Smooth muscle cell (in vitro differentiated cells): ENCODE data around the gene GYG1. TPM values are rescaled to one million over a fixed set of nuclear protein-coding genes. Genes with fewer than 3 reads are reported as not detected.

Experiments
- DNase-seq: peaks from one replicate; lab custom pipeline; 2025; ENCODE audit not compliant: unreplicated experiment; lab: John Stamatoyannopoulos, UW
- H2AFZ ChIP-seq: fragments of 200-600 bp; sonication (generic); 2 replicates; pipeline ENCODE4 v1.6.0; 2016; ENCODE audit warnings: antibody characterized with exemption, low read depth, mild to moderate bottlenecking
- H3F3A ChIP-seq: fragments of 200-600 bp; sonication (generic); 2 replicates; pipeline ENCODE4 v1.6.0; 2017; ENCODE audit warnings: antibody characterized with exemption, low read depth
- H3K27ac ChIP-seq: fragments of 200-600 bp; sonication (generic); 2 replicates; pipeline ENCODE4 v1.5.1; 2016; ENCODE audit warnings: low read depth, mild to moderate bottlenecking
- H3K27me3 ChIP-seq: fragments of 200-600 bp; sonication (generic); 2 replicates; pipeline ENCODE4 v1.6.1; 2016; ENCODE audit warnings: low read depth, mild to moderate bottlenecking
- H3K36me3 ChIP-seq: fragments of 200-600 bp; sonication (generic); 2 replicates; pipeline ENCODE4 v1.5.1; 2016; ENCODE audit warnings: low read depth
- H3K4me1 ChIP-seq: fragments of 200-600 bp; sonication (generic); 2 replicates; pipeline ENCODE4 v1.5.1; 2016; ENCODE audit warnings: low read depth
- H3K4me2 ChIP-seq: fragments of 200-600 bp; sonication (generic); 2 replicates; pipeline ENCODE4 v1.6.0; 2016; ENCODE audit warnings: mild to moderate bottlenecking
- H3K4me3 ChIP-seq: fragments of 200-600 bp; sonication (generic); 2 replicates; pipeline ENCODE4 v1.5.1; 2016; ENCODE audit warnings: mild to moderate bottlenecking
- H3K79me2 ChIP-seq: fragments of 200-600 bp; sonication (generic); 2 replicates; pipeline ENCODE4 v1.6.0; 2016; ENCODE audit warnings: low read depth, mild to moderate bottlenecking
- H3K9ac ChIP-seq: fragments of 200-600 bp; sonication (generic); 2 replicates; pipeline ENCODE4 v1.6.0; 2016; ENCODE audit warnings: low read depth
- H3K9me3 ChIP-seq: fragments of 200-600 bp; sonication (generic); replicated peaks from 2 replicates; pipeline ENCODE4 v1.5.1; 2016; ENCODE audit warnings: low read depth
- H4K20me1 ChIP-seq: fragments of 200-600 bp; sonication (generic); 2 replicates; pipeline ENCODE4 v1.6.0; 2016; ENCODE audit warnings: low read depth
- WGBS: methylation state at CpG from one replicate; pipeline ENCODE4 v1.1.7; 2016; ENCODE audit warnings: low lambda C conversion rate; 5-methylcytosine and 5-hydroxymethylcytosine counted together
- polyA plus RNA-seq: library from polyadenylated mRNA; unstranded; fragments of >200 nt; fragmentation: Nextera tagmentation; extraction: Ambion mirVana; gene quantifications from 2 replicates; pipeline ENCODE4 v1.2.1, GENCODE V29; 2016
- total RNA-seq: library from RNA; depleted of rRNA; stranded (reverse); fragments of >200 nt; gene quantifications from 2 replicates; pipeline ENCODE4 v1.2.3, GENCODE V29; 2014
- TF ChIP-seq, protein P1 (sequence below): fragments of 200-600 bp; sonication (generic); IDR thresholded peaks from 2 replicates; pipeline ENCODE4 v1.5.1; 2017; ENCODE audit warnings: borderline replicate concordance, mild to moderate bottlenecking, antibody characterized with exemption; ENCODE audit not compliant: insufficient read depth, poor library complexity, severe bottlenecking

The GYG1 gene
- total and polyA plus RNA-seq, 2 experiments from 2014 or later = 13.6 to 29.8 TPM

DNA sequence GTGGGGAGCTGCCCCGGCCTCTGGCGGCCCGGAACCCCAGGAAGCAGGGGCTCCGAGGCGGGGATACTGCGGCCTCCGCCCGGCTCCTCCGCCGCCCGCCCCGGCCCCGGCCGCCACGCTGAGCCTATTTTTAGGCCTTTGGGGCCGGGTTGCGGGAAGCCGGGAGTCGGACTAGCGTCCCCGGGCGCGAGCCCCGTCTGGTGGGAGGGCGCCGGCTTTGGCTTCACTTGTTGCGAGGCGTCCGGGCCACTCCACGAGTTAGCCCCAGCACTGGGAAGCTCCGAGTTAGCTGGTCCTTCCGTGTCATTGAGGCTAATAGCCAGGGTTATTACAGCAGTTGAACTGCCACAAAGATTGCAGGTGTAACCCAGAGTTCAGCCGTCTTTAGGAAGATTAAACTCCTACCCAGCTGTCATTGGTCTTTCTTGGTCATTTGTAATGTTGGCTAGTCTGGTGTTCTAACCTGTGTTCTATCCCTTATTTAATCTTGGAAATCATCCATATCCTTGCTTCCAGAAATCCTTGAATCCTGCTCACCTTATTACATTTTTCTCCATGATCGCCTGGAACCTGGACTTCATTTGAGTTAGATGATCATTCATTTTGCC is 791 bp downstream of the GYG1 start:
- TF ChIP-seq, protein P1, sequence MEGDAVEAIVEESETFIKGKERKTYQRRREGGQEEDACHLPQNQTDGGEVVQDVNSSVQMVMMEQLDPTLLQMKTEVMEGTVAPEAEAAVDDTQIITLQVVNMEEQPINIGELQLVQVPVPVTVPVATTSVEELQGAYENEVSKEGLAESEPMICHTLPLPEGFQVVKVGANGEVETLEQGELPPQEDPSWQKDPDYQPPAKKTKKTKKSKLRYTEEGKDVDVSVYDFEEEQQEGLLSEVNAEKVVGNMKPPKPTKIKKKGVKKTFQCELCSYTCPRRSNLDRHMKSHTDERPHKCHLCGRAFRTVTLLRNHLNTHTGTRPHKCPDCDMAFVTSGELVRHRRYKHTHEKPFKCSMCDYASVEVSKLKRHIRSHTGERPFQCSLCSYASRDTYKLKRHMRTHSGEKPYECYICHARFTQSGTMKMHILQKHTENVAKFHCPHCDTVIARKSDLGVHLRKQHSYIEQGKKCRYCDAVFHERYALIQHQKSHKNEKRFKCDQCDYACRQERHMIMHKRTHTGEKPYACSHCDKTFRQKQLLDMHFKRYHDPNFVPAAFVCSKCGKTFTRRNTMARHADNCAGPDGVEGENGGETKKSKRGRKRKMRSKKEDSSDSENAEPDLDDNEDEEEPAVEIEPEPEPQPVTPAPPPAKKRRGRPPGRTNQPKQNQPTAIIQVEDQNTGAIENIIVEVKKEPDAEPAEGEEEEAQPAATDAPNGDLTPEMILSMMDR = no peak
- no peaks in the 10 kb centered on the region for H4K20me1 ChIP-seq
- peak overlapping the region; percentile 73 for H3K4me3 ChIP-seq
- no peaks in the 10 kb centered on the region for H3F3A ChIP-seq
- DNase-seq = peak; percentile 41
- H3K9me3 ChIP-seq = no peaks in the 10 kb centered on the region
- H3K79me2 ChIP-seq = no peaks in the 10 kb centered on the region
- H3K27ac ChIP-seq = peak overlapping the region; percentile 54
- no peaks in the 10 kb centered on the region for H3K27me3 ChIP-seq
- H3K4me2 ChIP-seq = peak overlapping the region; percentile 96
- 5% methylated on average over 32 of the region's 34 CpGs for WGBS
- no peaks in the 10 kb centered on the region for H3K4me1 ChIP-seq
- H3K36me3 ChIP-seq = no peaks in the 10 kb centered on the region
- H3K9ac ChIP-seq = peak overlapping the region; percentile 79
- H2AFZ ChIP-seq = peak overlapping the region; percentile 77

DNA sequence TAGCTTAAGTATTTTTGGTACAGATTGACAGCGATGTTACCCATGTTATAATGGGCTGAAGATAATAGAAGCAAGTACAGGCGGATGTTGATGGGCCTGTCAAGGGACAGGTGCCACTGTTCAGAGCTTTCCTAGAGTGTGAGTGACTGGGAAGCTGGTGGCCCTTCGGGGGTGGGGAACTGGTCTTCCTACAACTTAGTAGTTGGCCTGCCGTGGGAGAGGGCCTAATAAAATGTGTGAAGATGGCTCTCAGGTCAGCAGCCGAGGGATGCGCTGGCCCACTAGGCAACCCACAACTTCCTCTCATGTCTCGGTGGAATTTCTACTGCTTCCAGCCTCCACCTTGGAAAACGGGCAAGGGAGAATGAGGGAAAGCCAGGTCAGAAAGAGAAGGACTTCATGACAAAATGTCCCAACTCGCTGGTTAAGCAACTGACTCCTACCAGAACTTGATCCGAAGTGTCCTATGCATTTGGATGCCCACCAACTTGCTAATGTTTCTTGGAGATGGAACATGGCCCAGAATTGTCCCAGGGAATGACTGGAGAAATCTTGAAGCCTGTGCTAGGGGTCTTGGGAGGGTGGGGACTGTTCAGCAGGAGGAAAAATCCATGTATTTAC is 1.4 kb downstream of the GYG1 start:
- no peak overlapping the region for H3K9ac ChIP-seq
- H3K4me1 ChIP-seq = no peaks in the 10 kb centered on the region
- WGBS = 90% methylated on average over 10 of the region's 10 CpGs
- H3K27me3 ChIP-seq = no peaks in the 10 kb centered on the region
- H3F3A ChIP-seq = no peaks in the 10 kb centered on the region
- H3K36me3 ChIP-seq = no peaks in the 10 kb centered on the region
- H3K79me2 ChIP-seq = no peaks in the 10 kb centered on the region
- H3K4me2 ChIP-seq = peak overlapping the region; percentile 96
- TF ChIP-seq, protein P1 = no peak
- H3K4me3 ChIP-seq = peak overlapping the region; percentile 73
- H3K9me3 ChIP-seq = no peaks in the 10 kb centered on the region
- no peak for DNase-seq
- peak overlapping the region; percentile 77 for H2AFZ ChIP-seq
- H4K20me1 ChIP-seq = no peaks in the 10 kb centered on the region
- H3K27ac ChIP-seq = no peak overlapping the region

DNA sequence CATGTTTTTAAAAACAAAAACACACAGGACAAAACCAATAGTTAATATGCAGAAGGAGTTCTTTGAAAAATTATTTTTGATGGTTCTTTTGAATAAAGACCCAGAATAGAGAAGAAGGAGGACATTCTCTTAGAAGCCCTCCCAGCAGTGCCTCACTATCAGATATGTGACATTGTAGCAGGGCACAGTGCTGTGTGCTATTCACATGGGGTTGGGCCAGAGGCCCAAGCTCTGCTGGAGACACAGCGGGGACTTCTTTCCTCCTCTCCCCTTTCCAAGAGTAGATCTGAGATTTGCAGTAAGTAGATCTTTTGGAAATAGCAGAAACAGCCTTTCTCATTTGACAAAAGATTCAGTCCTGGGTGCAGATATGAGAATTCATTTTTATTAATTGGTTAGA is 6.3 kb downstream of the GYG1 start:
- H3K36me3 ChIP-seq = no peaks in the 10 kb centered on the region
- no peaks in the 10 kb centered on the region for H3F3A ChIP-seq
- no peaks in the 10 kb centered on the region for H3K79me2 ChIP-seq
- no peaks in the 10 kb centered on the region for H4K20me1 ChIP-seq
- no peak overlapping the region for H3K9ac ChIP-seq
- H3K4me3 ChIP-seq = no peak overlapping the region
- DNase-seq = no peak
- H3K9me3 ChIP-seq = no peaks in the 10 kb centered on the region
- 100% methylated on average over 1 of the region's 1 CpG for WGBS
- H2AFZ ChIP-seq = no peak overlapping the region
- H3K27me3 ChIP-seq = no peaks in the 10 kb centered on the region
- TF ChIP-seq, protein P1 = no peak
- no peak overlapping the region for H3K4me2 ChIP-seq
- no peaks in the 10 kb centered on the region for H3K4me1 ChIP-seq
- H3K27ac ChIP-seq = no peak overlapping the region

DNA sequence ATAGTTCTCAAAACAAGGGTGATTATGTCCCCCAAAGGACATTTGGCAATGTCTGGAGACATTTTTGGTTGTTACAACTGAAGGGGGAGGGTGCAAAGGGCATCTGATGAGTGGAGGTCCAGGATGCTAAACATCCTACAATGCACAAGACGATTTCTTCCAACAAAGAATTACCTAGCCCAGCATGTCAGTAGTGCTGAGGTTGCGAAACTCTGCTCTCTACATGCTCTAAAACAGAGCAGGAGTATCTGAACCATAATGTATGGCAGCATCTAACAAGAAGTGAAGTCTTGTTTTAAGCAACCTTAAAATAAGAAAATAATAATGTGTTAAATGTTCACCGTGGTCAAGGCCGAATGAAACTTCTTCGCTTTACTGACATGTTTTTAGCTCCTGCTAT is 7.0 kb downstream of the GYG1 start:
- H3K4me3 ChIP-seq = no peak overlapping the region
- DNase-seq = no peak
- H3K4me2 ChIP-seq = no peak overlapping the region
- H3K4me1 ChIP-seq = no peaks in the 10 kb centered on the region
- no peaks in the 10 kb centered on the region for H3K36me3 ChIP-seq
- no peaks in the 10 kb centered on the region for H3K79me2 ChIP-seq
- 94% methylated on average over 5 of the region's 5 CpGs for WGBS
- TF ChIP-seq, protein P1 = no peak
- H4K20me1 ChIP-seq = no peaks in the 10 kb centered on the region
- H3K27ac ChIP-seq = no peak overlapping the region
- no peak overlapping the region for H2AFZ ChIP-seq
- no peaks in the 10 kb centered on the region for H3K27me3 ChIP-seq
- no peaks in the 10 kb centered on the region for H3K9me3 ChIP-seq
- H3K9ac ChIP-seq = no peak overlapping the region
- H3F3A ChIP-seq = no peaks in the 10 kb centered on the region
